ENCODE measurements around the gene HARS1.
"Not testable (repeated sequence)": the region's sequence is repeated elsewhere in the genome, so short reads cannot be mapped to it uniquely, and the experiment has no call there.

- TF ChIP-seq POLR2A (IDR thresholded peaks at IDR 0.05); CTCF (IDR thresholded peaks at IDR 0.05 in 8 of 11, conservative IDR thresholded peaks at IDR 0.05 in 3 of 11); POLR2AphosphoS5 (IDR thresholded peaks at IDR 0.05): not testable (repeated sequence)
Measured at GRCh38 chr5:140660371-140660770, 30.8 kb downstream of the HARS1 start.

All from spleen (tissue), 7 donors.